Measurements from ENCODE around the gene ZNF883.
"Not testable (repeated sequence)": the region's sequence is repeated elsewhere in the genome, so short reads cannot be mapped to it uniquely, and the experiment has no call there.

Gene ZNF883

DNA sequence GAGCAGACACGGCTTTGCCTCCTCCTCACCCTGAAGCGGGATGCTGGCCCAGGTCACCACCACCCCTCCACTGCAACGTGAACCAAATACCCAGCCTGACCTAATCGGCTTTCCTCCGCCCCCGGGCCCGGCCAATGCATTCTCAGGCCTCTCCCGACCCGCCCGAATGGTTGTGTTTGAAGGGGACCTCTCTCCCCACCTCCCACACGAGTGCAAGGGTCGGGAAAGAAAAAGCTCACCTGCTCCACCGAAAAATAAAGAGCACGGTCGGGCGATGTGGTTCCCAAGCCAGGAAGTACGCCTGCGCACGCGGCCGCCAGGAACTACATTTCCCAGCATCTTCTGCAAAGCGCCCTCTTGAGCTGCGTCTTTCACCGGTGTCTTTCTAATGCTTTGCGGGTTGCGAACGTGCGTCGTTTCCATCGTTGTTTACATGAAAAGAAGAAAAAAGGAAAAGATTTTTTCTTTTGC lies at the start of gene ZNF883:
Gene ZNF883 (minus strand): TSS at position 282 of the 471 bp plus-strand sequence.
- Histone ChIP-seq H3K9me3 (replicated peaks in 1 of 11) (peaks cover 45 to 96% (median 55%) of the 10 kb centered on the region in 11 experiments), H3K9ac (no peak within 1 kb of the TSS), H3K36me3 (no peaks in the 10 kb centered on the region), H3K27me3 (no peaks in the 10 kb centered on the region), H3K4me1 (no peaks in the 10 kb centered on the region), H4K20me1 (no peaks in the 10 kb centered on the region), H3K27ac (no peak within 1 kb of the TSS), H3K4me3 (no peak within 1 kb of the TSS), H3K4me2 (no peak within 1 kb of the TSS)
- TF ChIP-seq Cebpa-rat (IDR thresholded peaks at IDR 0.05) = no peak

GRCh38 chr9:113061072-113061850 lies 49.3 kb upstream of the ZNF883 start:
- H3K9ac ChIP-seq, H3K4me2 ChIP-seq, H3K4me1 ChIP-seq, H3K27ac ChIP-seq, H3K27me3 ChIP-seq, H4K20me1 ChIP-seq, H3K36me3 ChIP-seq: not testable (repeated sequence)
- peak overlapping the region in 3 of 10 experiments; percentile 4 to 47 (median 6); a peak in 2 of 20 replicates for H3K4me3 ChIP-seq
- peaks cover 59 to 64% (median 60%) of the 10 kb centered on the region in 11 experiments for H3K9me3 ChIP-seq (replicated peaks in 1 of 11)

DNA sequence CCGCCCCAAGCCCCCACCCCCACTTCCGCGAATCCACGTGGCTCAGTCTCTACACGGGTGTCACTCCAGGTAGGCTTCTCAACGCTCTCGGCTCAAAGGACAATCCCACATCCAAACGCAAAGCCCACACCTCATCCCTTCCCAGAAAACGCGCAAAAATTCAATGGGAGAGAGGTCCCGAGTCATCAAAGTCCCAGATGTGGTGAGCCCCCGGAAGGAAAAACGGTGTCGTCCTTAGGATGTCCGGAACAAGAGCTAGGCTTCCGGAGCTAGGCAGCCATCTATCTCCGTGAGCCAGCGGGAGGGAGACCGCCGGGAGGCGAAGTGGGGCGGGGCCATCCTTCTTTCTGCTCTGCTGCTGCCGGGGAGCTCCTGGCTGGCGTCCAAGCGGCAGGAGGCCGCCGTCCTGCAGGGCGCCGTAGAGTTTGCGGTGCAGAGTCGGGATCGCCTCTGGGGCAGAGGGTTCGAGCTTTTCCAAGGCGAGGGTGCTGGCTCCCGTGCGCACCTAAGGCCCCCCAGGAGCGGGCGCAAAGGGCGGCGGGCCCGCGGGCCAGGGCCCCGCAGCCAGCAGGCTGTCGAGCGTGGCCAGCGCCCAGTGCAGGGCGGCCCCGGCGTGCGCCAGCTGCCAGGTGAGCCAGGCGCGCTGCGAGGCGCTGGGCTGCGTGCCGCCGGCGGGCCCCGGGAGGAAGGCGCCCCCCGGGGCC lies 47.7 kb upstream of the ZNF883 start:
- H3K4me1 ChIP-seq, H4K20me1 ChIP-seq, H3K4me2 ChIP-seq, H3K36me3 ChIP-seq, H3K27me3 ChIP-seq, H3K9ac ChIP-seq, H3K27ac ChIP-seq: not testable (repeated sequence)
- H3K9me3 ChIP-seq (replicated peaks in 1 of 11) = peaks cover 74 to 79% (median 75%) of the 10 kb centered on the region in 11 experiments
- peak overlapping the region in 1 of 10 experiments; percentile 37; a peak in 1 of 20 replicates for H3K4me3 ChIP-seq

DNA sequence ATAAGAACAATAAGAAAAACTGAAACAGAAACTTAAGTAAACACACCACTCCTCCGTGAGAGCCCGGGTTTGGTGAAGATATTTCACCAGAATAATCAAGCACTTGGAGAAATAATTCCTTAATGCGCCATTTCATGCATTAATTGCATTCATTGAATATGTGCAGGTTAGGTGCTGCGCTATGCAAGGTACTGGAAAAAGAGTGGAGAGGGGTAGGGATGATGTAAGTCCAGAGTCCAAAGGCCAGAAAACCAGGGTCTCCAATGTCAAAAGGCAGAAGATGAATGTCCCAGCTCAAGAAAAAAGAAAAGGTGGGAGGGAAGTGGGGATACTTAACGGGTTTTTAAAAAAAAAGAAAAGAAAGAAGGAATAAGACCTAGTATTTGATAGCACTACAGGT lies 45.2 kb upstream of the ZNF883 start:
- Histone ChIP-seq H3K27me3 (no peaks in the 10 kb centered on the region), H4K20me1 (no peaks in the 10 kb centered on the region), H3K4me2 (no peak overlapping the region), H3K9ac (no peak overlapping the region), H3K4me1 (no peaks in the 10 kb centered on the region), H3K9me3 (replicated peaks in 1 of 11) (peaks cover 83 to 92% (median 89%) of the 10 kb centered on the region in 11 experiments), H3K27ac (no peak overlapping the region), H3K36me3 (no peaks in the 10 kb centered on the region; a peak in 1 of 22 replicates), H3K4me3 (no peak overlapping the region)
- TF ChIP-seq Cebpa-rat (IDR thresholded peaks at IDR 0.05) = no peak

- H3K4me2 ChIP-seq = no peak within 1 kb of the TSS
- H3K27me3 ChIP-seq = no peaks in the 10 kb centered on the region
- no peak within 1 kb of the TSS; a peak in 1 of 20 replicates for H3K4me3 ChIP-seq
- H3K27ac ChIP-seq = no peak within 1 kb of the TSS
- no peaks in the 10 kb centered on the region for H4K20me1 ChIP-seq
- H3K36me3 ChIP-seq = no peaks in the 10 kb centered on the region; a peak in 1 of 22 replicates
- no peak within 1 kb of the TSS for H3K9ac ChIP-seq
- H3K9me3 ChIP-seq (replicated peaks in 1 of 11) = peaks cover 83 to 92% (median 90%) of the 10 kb centered on the region in 11 experiments
- no peak for TF ChIP-seq Cebpa-rat (IDR thresholded peaks at IDR 0.05)
- H3K4me1 ChIP-seq = no peaks in the 10 kb centered on the region
These were observed 44.5 kb upstream of the ZNF883 start, which contains the start of gene ZFP37 for GRCh38 chr9:113056191-113057106. Gene ZFP37, minus strand, starts transcription at chr9:113056724. Its CDS starts 36 bp downstream, at chr9:113056688.

GRCh38 chr9:113042884-113043657 lies 31.1 kb upstream of the ZNF883 start:
- no peaks in the 10 kb centered on the region for H4K20me1 ChIP-seq
- no peak overlapping the region for H3K27ac ChIP-seq
- H3K4me2 ChIP-seq = no peak overlapping the region
- no peak for TF ChIP-seq Cebpa-rat (IDR thresholded peaks at IDR 0.05)
- peaks cover 0 to 4% (median 0%) of the 10 kb centered on the region in 11 experiments; a peak in 1 of 22 replicates for H3K36me3 ChIP-seq
- H3K9ac ChIP-seq = no peak overlapping the region
- H3K4me1 ChIP-seq = no peaks in the 10 kb centered on the region
- peak overlapping the region in 2 of 10 experiments; percentile 2 to 25; a peak in 2 of 20 replicates for H3K4me3 ChIP-seq
- H3K27me3 ChIP-seq = no peaks in the 10 kb centered on the region
- H3K9me3 ChIP-seq (replicated peaks in 1 of 11) = peaks cover 98 to 100% (median 99%) of the 10 kb centered on the region in 11 experiments

DNA sequence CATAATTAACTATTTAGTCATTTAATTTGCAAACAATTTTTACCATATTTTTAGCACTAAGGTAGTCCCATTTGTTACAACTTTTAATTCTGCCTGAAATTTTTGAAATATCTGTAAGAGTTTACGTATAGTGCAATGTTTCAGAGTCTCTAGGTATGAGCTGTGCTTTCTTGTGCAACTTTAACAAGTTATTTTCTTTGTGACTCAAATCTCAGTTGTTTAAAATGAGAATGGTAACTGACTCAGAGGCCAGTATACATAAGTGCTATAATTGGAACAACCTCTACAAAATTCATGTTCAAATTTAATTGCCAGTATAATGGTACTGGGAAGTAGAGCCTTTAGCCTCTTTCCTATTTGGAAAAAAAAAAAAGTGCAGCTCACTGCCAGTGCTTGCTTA lies 14.2 kb upstream of the ZNF883 start:
- Histone ChIP-seq H3K27ac (no peak overlapping the region), H3K4me2 (no peak overlapping the region), H3K27me3 (no peaks in the 10 kb centered on the region), H3K4me3 (no peak overlapping the region), H3K36me3 (no peaks in the 10 kb centered on the region; a peak in 1 of 22 replicates), H4K20me1 (no peaks in the 10 kb centered on the region), H3K4me1 (no peaks in the 10 kb centered on the region), H3K9me3 (replicated peaks in 1 of 11) (peaks cover 71 to 94% (median 82%) of the 10 kb centered on the region in 11 experiments), H3K9ac (no peak overlapping the region)
- TF ChIP-seq Cebpa-rat (IDR thresholded peaks at IDR 0.05) = no peak

DNA sequence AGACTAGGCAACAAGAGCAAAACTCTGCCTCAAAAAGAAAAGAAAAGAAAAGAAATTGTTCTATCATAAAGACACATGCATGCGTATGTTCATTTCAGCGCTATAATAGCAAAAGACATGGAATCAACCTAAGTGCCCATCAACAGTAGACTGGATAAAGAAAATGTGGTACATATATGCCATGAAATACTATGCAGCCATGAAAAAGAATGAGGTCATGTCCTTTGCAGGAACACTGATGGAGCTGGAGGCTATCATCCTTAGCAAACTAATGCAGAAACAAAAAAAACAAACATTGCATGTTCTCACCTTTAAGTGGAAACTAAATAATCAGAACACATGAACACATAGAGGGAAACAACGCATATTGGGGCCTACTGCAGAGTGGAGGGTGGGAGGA lies 6.3 kb upstream of the ZNF883 start:
- Histone ChIP-seq H3K27me3 (no peaks in the 10 kb centered on the region), H3K4me2 (no peak overlapping the region), H3K36me3 (no peaks in the 10 kb centered on the region), H3K4me1 (no peaks in the 10 kb centered on the region), H3K27ac (no peak overlapping the region), H4K20me1 (no peaks in the 10 kb centered on the region), H3K4me3 (no peak overlapping the region), H3K9ac (no peak overlapping the region), H3K9me3 (replicated peaks in 1 of 11) (peaks cover 55 to 98% (median 83%) of the 10 kb centered on the region in 11 experiments)
- no peak for TF ChIP-seq Cebpa-rat (IDR thresholded peaks at IDR 0.05)

Data from BLaER1 treated with 17β-estradiol and CSF1 and Interleukin-3, amounts not matched to agents 10 nM and 100 nM (cell line).